Measurements from ENCODE around the gene BEND6.
"Not testable (repeated sequence)": the region's sequence is repeated elsewhere in the genome, so short reads cannot be mapped to it uniquely, and the experiment has no call there.

Gene BEND6

DNA sequence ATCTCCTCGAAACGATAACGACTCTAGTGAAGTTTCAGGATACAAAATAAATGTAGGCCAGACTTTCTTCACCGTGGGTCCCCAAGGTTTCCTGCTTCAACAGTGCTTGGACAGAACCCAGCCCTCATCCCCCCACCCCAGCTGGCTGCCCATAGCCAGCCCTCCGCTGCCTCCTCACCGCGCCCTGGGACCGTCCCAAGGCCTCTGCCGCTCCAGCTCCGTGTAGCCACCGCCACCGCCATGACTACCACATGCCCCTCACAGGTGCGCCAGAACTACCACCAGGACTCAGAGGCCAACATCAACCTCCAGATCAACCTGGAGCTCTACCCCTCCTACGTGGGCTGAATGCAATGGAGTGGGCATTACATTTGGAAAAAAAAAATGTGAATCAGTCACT, 49.4 kb downstream of the BEND6 start:
- H3K4me3 ChIP-seq (ENCODE audit: control insufficient read depth, low read depth, low read length) = no peak overlapping the region
- DNase-seq (ENCODE audit: low read depth) = no peak

DNA sequence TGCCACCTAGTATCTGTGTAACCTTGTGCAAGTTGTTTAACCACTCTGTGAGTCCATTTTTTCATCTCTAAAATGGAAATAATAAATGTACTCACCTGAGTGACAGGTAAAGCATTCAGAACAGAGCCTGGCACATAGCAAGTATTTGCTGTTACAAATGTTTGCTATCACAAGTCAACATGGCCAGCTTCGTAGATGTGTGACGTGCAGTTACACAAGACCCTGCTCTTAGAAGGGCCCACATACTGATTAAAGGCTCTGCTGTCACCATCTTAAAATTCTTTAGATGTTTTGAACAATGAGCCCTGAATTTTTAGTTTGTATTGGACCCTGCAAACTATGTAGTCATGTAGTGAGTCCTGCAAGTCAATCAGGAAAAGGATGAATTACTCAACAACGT, 51.2 kb downstream of the BEND6 start:
- no peak for DNase-seq (ENCODE audit: low read depth)
- H3K4me3 ChIP-seq (ENCODE audit: control insufficient read depth, low read depth, low read length) = no peak overlapping the region
- TF ChIP-seq, protein P1, sequence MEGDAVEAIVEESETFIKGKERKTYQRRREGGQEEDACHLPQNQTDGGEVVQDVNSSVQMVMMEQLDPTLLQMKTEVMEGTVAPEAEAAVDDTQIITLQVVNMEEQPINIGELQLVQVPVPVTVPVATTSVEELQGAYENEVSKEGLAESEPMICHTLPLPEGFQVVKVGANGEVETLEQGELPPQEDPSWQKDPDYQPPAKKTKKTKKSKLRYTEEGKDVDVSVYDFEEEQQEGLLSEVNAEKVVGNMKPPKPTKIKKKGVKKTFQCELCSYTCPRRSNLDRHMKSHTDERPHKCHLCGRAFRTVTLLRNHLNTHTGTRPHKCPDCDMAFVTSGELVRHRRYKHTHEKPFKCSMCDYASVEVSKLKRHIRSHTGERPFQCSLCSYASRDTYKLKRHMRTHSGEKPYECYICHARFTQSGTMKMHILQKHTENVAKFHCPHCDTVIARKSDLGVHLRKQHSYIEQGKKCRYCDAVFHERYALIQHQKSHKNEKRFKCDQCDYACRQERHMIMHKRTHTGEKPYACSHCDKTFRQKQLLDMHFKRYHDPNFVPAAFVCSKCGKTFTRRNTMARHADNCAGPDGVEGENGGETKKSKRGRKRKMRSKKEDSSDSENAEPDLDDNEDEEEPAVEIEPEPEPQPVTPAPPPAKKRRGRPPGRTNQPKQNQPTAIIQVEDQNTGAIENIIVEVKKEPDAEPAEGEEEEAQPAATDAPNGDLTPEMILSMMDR (IDR thresholded peaks at IDR 0.05; ENCODE audit: control insufficient read depth, insufficient read depth, low read depth, low read length, missing control alignments) = no peak

More for the DNA sequence above, 49.4 kb downstream of the BEND6 start:
- TF ChIP-seq, protein P1 (IDR thresholded peaks at IDR 0.05; ENCODE audit: control insufficient read depth, insufficient read depth, low read depth, low read length, missing control alignments) = no peak

DNA sequence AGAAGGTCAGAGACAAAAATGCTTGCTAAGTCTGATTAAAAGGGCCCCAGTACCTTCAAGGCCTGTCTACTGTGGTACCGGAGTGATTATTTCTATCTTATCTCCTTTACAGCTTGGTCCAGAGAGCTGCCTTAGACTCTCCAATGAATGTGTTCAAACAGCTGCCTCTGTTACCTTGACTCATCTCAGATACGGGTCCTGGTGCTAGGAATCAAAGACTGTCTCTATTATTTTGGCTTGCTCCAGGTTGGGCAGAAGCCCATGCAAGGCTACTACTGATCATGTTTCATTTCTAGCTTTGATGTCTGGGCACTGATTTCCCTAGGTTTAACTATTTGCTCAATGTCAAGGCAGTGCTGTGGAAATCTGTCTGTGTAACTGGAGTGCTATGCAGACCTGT, 53.2 kb downstream of the BEND6 start:
- H3K4me3 ChIP-seq (ENCODE audit: control insufficient read depth, low read depth, low read length); DNase-seq (ENCODE audit: low read depth): not testable (repeated sequence)

DNA sequence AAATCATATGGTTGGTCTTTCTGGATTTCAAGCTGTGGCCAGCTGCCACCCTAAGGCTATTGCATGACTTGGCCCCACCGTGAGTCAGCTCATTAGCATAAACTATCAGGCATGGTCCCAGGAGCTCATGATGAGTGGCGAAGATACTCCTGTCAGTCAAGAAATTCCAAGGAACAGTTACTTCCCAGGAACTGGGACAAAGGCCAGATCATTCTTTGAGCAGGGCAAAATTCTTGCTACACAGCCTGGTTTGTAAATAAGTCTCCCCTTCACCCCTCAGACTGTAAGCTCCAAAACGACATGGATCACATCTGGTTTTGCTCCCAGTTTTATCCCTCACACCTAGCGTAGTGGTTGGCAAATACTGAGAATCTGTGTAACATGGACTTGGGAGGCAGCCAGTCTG, 58.6 kb downstream of the BEND6 start:
- TF ChIP-seq, protein P1 (IDR thresholded peaks at IDR 0.05; ENCODE audit: control insufficient read depth, insufficient read depth, low read depth, low read length, missing control alignments) = no peak
- peak; percentile 51 for DNase-seq (ENCODE audit: low read depth)
- H3K4me3 ChIP-seq (ENCODE audit: control insufficient read depth, low read depth, low read length) = no peak overlapping the region

DNA sequence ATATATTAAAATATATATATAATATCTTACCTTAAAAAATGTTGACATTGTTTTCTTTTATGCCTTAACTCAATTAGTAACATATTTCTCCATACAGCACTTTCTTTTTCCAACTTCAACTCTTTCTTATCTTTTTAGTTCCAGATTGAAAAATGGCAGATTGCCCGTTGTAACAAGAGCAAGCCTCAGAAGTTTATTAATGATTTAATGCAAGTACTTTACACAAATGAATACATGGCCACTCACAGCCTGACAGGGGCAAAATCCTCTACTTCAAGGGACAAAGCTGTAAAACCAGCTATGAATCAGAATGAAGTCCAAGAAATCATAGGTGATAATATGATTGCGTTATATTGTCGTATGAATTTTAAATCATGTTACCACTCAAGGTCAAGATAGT, 62.2 kb downstream of the BEND6 start:
- DNase-seq (ENCODE audit: low read depth) = no peak
- TF ChIP-seq, protein P1 (IDR thresholded peaks at IDR 0.05; ENCODE audit: control insufficient read depth, insufficient read depth, low read depth, low read length, missing control alignments) = no peak
- H3K4me3 ChIP-seq (ENCODE audit: control insufficient read depth, low read depth, low read length) = no peak overlapping the region

DNA sequence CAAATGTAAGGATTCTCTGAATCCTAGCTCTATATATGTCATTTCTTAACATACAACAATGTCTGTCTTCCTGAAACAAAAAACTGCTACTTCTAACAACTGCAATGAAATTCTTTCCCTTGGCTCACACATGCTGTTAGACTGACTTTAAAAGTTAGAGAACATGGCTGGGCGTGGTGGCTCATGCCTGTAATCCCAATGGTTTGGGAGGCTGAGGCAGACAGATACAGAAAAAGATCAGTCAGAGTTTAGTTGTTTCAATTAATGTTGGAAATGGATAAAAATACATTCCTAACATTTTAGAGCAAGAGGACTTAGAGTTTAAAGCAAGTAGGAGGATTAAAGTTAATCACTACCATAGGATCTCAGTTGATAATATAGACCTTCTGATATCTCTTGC, 62.9 kb downstream of the BEND6 start:
- no peak for DNase-seq (ENCODE audit: low read depth)
- TF ChIP-seq, protein P1 (IDR thresholded peaks at IDR 0.05; ENCODE audit: control insufficient read depth, insufficient read depth, low read depth, low read length, missing control alignments) = no peak
- H3K4me3 ChIP-seq (ENCODE audit: control insufficient read depth, low read depth, low read length) = no peak overlapping the region

DNA sequence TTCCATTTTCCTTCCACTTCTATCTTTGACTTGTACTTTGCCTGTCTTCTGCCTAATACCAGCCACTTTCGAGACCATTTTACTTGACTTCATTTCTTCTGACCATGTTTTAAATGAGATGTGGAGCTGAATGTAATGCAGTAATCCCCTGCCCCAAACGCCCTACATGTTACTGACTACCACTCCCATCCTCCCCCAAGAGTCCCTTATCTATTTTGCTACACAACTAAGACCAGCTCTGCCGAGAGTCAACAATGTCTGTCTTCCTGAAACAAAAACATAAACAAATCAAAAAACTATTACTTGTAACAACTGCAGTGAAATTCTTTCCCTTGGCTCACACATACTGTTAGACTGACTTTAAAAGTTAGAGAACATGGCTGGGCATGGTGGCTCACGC, 64.5 kb downstream of the BEND6 start:
- TF ChIP-seq, protein P1 (IDR thresholded peaks at IDR 0.05; ENCODE audit: control insufficient read depth, insufficient read depth, low read depth, low read length, missing control alignments) = no peak
- no peak for DNase-seq (ENCODE audit: low read depth)
- H3K4me3 ChIP-seq (ENCODE audit: control insufficient read depth, low read depth, low read length) = no peak overlapping the region
